ENCODE measurements around the gene ST3GAL2.

DNA sequence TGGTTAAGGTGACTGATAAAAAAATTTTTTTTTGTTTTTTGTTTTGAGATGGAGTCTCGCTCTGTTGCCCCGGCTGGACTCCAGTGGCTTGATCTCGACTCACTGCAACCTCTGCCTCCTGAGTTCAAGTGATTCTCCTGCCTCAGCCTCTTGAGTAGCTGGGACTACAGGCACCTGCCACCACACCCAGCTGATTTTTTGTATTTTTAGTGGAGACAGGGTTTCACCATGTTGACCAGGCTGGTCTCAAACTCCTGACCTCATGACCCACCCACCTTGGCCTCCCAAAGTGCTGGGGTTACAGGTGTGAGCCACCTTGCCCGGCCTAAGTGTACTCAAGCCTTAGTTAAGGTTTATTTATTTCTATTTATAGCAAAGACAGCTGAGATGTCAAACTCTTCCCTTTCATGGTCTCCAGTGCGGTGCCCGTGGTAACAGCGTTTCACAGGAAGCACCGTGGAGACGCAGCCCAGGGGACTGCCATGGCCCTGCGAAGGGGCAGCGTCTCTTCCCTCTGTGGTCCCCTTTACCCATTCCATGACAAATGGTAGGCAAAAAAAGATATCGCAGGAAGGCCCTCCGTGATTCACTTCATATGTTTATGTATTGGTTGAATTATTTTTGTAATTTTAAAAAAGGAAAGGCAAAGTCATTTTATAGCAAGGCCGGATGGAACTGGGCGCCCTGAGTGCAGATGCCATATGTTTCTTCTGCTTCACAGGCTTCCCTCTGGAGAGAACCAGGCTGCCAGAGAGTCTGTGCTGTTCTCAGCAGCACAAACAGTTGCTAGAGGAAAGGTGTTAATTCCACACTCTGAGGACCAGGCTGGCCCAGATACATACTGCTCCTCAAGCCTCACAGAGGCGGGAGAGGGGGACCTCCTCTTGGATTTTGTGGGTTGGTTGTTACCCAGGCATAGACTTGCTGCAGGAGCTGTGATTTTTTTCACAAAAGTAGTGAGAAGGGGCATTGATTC is 63.0 kb downstream of the ST3GAL2 start:
- TF ChIP-seq, protein P1, sequence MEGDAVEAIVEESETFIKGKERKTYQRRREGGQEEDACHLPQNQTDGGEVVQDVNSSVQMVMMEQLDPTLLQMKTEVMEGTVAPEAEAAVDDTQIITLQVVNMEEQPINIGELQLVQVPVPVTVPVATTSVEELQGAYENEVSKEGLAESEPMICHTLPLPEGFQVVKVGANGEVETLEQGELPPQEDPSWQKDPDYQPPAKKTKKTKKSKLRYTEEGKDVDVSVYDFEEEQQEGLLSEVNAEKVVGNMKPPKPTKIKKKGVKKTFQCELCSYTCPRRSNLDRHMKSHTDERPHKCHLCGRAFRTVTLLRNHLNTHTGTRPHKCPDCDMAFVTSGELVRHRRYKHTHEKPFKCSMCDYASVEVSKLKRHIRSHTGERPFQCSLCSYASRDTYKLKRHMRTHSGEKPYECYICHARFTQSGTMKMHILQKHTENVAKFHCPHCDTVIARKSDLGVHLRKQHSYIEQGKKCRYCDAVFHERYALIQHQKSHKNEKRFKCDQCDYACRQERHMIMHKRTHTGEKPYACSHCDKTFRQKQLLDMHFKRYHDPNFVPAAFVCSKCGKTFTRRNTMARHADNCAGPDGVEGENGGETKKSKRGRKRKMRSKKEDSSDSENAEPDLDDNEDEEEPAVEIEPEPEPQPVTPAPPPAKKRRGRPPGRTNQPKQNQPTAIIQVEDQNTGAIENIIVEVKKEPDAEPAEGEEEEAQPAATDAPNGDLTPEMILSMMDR (conservative IDR thresholded peaks at IDR 0.05 in 1 of 2, IDR thresholded peaks at IDR 0.05 in 1 of 2; ENCODE audit: low read depth in 1 of 2, low read length in 2 of 2) = no peak
- no peak for TF ChIP-seq EZH2 (IDR thresholded peaks at IDR 0.05; ENCODE audit: low read length, missing control alignments)

All from fibroblast of lung (primary cell).